Omental fat pad (tissue), 4 donors: ENCODE data around the gene OR1D5. TPM values are rescaled to one million over a fixed set of nuclear protein-coding genes. Genes with fewer than 3 reads are reported as not detected.

Experiments
- ATAC-seq: fragments of 150-250 bp; one replicate; pipeline ENCODE4 v1.9.1; 2016; ENCODE audit warnings: mild to moderate bottlenecking, moderate library complexity; ENCODE audit not compliant: low FRiP score
- DNase-seq: peaks from one replicate; pipeline ENCODE4 v3.0.0-alpha.2; 2019; ENCODE audit warnings: low spot score
- CTCF ChIP-seq, 3 donors: fragments of 450-650 bp; IDR thresholded peaks; one replicate each; pipeline ENCODE4 v1.5.1; 2016 to 2017; ENCODE audit warnings: antibody characterized with exemption in 3 of 3, mild to moderate bottlenecking in 3 of 3, moderate library complexity in 2 of 3
- total RNA-seq, 4 donors: library from RNA; depleted of rRNA; stranded (reverse); fragments of >200 nt; gene quantifications; one replicate each; pipeline ENCODE4 v1.1.0, GENCODE V29; 2016

The OR1D5 gene
- total RNA-seq, 4 donors from 2014 or later = not detected

- no peak for TF ChIP-seq CTCF (IDR thresholded peaks at IDR 0.05)
- ATAC-seq (no peak), DNase-seq (no peak)
These were observed 19.6 kb downstream of the OR1D5 start for GRCh38 chr17:3043737-3044365.

- TF ChIP-seq CTCF (IDR thresholded peaks at IDR 0.05) = no peak
- ATAC-seq (no peak), DNase-seq (no peak)
These were observed 22.5 kb downstream of the OR1D5 start for GRCh38 chr17:3040882-3041281.

GRCh38 chr17:3039736-3040135 lies 23.7 kb downstream of the OR1D5 start:
- TF ChIP-seq CTCF (IDR thresholded peaks at IDR 0.05) = no peak
- ATAC-seq = no peak
- DNase-seq = no peak

GRCh38 chr17:3038941-3039340 lies 24.5 kb downstream of the OR1D5 start:
- ATAC-seq = no peak
- no peak for TF ChIP-seq CTCF (IDR thresholded peaks at IDR 0.05)
- DNase-seq = no peak

- DNase-seq (no peak), ATAC-seq (no peak)
- no peak for TF ChIP-seq CTCF (IDR thresholded peaks at IDR 0.05)
These were observed 26.1 kb downstream of the OR1D5 start for GRCh38 chr17:3037259-3037658.

GRCh38 chr17:3036800-3037199 lies 26.6 kb downstream of the OR1D5 start:
- DNase-seq (no peak), ATAC-seq (no peak)
- TF ChIP-seq CTCF (IDR thresholded peaks at IDR 0.05) = no peak

GRCh38 chr17:3035968-3036280 lies 27.5 kb downstream of the OR1D5 start:
- no peak for DNase-seq
- TF ChIP-seq CTCF (IDR thresholded peaks at IDR 0.05) = no peak
- no peak for ATAC-seq
